ENCODE results near the gene ACTR5.

Gene ACTR5

DNA sequence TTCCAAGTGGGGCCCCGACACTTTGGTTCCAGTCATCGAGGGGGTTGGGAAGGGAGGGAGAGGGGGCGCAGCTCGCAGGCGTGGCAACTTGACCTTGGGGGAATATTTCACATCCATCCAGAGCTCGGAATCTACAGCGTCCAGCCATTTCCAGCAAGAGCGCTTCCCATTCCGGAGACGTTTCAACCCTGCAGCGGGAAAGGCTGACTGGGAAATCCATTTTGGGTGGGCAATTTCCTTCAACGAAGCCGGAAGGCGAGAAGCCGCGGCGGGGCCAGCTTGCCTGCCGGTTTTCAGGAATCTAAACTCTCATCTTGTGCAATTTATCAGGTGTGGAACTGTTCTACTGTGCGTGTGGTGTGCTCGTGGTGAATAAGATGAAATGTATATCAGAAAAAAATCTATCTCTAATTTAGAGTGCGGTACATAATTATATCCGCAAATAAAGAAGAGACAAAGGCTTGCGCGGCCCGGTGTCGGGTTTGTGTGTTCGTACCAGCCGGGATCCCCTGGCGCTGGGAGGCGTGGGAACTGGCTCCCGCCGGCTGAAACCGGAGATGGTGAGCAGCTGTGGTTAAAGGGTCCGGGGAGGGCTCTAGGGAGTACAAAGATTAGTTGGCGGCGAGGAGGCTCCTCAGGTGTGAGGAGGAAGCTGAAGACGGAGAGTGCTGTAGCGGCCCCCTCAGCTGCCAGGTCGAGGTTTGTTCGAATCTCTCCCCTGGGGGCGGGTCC is 19.2 kb upstream of the ACTR5 start:
- no peak for DNase-seq (ENCODE audit: low spot score)

DNA sequence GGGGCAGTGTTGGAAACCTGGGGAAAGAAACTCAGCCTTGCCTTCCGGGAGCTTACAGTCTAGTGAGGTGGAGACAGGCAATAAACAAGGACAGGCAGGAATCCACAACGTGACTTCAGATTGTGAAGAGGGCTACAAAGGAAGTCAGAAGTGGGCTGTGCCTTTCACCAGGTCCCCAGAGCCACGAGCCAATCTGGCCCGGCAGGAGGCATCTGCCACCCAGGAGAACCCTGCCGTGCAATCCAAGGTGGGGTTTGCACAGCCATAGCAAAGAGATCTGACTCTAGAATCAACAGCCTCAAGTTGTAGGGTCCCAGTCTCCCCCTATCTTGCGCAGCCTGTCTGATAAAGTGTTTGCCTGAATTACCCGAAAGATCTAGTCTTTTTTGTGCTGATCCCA is 18.5 kb upstream of the ACTR5 start:
- no peak for DNase-seq (ENCODE audit: low spot score)

DNA sequence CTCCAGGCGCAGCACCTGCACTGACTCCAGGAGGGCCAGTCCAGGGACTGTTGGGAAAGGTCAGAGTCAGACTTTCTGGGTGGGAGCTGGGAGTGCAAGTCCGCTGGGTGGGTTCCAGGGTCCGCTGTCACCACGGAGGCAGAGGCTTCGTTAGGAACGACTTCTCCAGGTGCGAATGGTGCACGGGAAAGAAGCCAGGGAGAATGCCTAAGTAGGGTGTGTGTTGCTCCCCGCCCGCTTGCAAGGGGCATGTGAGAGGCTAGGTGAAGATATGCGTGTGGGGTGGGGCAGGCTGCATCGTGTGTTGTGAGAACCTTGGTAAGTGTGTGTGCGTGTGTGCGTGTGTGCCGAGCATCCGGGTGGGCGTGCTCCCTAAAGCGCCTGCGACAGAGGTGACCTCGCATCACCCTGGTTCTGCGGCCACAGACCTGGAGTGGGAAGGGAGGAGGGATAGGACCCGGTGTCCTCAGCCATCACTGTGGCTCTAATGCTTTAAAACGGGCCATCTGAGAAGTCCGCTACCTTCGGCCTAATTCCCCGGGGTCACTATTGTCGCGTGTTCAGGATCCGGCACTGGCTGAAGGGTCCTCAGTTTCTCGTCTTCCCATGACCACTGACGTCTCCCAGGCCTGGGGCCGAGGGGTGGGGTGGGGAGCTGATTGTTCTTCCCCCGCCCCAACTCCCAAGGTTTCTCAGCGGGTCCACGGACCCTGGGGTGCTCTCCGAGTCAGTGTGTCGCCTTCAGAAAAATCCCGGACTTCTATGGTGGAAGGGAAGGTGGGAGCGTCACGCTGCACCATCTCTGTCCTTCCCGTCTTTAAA is 17.9 kb upstream of the ACTR5 start:
- DNase-seq (ENCODE audit: low spot score): no peak

DNA sequence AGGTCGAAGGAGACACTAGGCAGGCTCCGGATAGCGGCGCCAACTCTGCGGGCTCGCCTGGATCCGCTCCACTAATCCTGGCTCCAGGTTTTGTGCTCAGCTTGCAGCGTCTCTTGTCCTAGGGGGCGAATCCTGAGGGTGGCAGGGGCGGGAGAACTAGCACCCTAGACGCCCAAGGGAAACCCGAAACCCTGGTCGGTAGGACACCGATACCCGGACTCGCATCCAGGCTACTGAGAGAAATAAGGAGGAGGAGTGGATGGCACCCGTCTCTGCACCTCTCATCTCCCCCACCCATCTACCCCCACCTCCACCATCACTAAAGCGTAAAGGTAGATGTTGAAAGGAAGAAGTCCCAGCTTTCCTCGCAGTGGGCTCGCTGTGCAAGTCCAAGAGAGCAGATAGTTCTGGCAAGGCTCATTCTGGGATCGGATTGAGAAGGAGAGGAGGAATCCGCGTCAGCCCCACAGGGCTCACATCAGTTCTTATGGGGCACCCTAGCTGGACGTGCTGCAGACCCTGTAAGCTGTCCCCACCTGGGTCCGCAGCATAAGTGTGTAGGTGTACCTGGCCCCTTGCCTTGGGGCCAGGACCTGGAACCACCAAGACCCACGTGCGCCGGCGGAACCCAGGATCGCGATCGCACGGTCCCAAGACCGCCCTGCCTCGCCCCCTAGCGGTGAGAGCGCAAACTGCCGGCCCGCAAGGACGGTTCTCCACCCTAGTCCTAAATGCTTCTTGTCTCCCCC is 17.1 kb upstream of the ACTR5 start:
- peak; percentile 46 for DNase-seq (ENCODE audit: low spot score)

DNA sequence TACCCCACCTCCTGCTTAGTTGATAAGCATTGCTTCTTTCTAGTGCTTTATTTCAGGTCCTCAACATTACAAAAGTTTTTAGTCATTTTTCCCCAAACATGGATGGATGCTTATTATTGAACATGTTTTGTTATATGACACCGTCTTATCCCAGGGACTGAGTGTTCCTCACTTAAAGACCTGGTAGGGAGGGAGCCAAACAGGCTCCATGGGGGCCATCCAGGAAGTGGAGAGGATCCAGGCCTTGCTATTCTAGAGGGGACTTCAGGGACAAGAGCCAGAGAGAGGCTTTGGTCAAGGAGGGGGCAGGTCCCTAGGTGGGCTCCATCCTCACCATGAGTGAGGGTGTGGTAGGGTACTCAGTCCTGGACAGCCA is 16.5 kb upstream of the ACTR5 start:
- DNase-seq (ENCODE audit: low spot score): no peak

DNA sequence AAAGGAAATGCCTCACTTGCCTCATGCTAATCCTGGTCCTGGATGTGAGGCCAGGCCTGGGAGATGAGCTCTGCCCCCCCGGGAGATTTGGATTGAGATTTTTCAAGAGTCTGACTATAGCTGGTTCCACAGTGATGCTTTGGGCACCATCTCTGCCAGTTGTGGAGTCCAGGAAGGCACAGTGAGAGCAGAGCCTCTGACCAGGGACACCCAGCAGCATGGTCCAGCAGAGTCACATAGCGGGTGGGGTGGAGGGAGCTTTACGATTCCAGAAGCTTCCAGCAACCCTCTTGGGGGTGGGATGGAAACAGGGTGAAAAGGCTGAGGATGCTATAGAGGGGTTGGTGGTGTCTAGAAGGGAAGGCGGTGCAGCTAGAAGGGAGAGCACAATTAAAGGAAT is 15.3 kb upstream of the ACTR5 start:
- DNase-seq (ENCODE audit: low spot score): no peak

DNA sequence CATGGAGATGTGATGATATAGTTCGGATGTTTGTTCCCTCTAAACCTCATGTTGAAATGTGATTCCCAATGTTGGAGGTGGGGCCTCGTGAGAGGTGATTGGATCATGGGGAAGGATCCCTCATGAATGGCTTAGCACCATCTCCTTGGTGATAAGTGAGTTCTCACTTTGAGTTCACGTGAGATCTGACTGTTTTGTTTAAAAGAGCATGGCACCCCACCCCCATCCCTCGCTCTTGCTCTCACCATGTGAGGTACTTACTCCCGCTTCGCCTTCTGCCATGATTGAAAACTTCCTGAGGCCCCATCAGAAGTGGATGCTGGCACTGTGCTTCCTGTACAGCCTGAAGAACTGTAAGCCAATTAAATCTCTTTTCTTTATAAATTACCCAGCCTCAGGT is 13.1 kb upstream of the ACTR5 start:
- DNase-seq (ENCODE audit: low spot score): no peak

DNA sequence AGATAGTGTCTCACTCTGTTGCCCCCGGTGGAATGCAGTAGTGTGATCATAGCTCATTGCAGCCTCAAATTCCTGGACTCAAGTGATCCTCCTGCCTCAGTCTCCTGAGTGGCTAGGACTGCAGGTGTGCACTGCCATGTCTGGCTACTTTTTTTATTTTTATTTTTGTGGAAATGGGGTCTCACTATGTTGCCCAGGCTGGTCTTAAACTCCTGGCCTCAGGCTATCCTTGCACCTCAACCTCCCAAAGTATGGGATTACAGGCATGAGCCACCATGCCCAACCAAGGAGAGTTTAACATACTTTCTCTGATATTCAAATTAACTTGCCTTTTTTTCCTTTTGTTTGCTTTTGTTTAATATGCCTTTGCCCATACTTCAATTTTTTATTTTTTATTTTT is 10.4 kb upstream of the ACTR5 start:
- DNase-seq (ENCODE audit: low spot score): no peak

DNA sequence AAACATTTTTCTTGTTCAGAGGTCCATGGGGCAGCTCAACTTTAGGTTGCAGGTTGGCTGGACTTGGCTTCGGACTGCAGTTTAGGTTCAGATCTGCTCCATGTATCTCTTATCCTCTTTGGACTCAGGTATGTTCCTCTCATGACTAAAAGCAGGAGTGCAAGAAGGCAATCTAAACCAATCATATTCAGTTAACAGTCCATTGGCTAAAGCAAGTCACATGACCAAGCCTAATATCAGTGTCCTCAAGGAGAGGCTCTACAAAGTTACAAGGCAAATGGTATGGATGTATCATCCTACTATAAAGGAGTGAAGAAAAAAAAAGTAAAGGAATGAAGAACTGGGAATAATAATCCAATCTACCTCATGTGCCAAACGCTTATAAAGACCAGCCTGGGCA is 2.5 kb upstream of the ACTR5 start:
- no peak for DNase-seq (ENCODE audit: low spot score)

DNA sequence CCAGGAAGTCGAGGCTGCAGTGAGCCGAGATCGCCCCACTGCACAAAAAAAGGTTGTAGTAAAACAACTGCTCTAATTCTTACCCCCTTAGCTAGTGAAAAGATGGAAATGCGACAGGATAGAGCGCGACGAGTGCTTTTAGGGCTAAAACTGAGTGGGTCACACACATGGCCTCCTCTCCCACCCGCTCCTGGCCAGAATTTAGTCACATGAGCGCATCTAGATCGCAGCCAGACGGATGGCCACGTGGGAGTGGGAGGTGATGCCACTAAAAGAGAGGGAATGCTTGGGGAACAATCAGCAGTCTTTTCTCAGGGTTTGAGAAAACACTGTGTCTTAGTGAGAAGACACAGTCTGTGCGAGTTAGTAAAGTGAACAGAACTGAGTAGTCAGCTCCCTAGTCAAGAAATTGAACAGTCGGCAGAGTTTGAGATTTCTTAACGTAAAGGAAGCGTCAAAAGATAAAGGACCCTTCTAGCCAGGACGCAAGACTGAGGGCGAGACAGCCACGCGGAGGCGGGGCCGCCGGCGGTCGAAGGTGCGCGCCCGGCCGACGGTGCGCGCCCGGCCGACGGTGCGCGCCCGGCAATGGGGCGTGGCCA is 664 bp upstream of the ACTR5 start:
- DNase-seq (ENCODE audit: low spot score): no peak

DNA sequence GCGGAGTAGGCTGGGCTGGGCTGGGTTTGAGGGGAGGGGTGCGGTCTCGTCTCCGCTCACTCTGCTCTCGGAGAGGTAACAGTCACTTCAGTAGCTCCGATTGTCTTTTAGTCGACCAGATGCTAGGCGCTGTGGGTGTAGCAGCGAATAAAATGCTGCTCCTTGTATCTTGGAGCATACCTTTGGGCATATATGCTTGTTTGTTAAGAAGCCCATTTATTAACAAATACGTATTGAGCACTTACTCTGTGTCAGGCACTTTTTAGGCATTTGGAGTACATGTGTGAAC is 545 bp downstream of the ACTR5 start:
- DNase-seq (ENCODE audit: low spot score): peak; percentile 50

DNA sequence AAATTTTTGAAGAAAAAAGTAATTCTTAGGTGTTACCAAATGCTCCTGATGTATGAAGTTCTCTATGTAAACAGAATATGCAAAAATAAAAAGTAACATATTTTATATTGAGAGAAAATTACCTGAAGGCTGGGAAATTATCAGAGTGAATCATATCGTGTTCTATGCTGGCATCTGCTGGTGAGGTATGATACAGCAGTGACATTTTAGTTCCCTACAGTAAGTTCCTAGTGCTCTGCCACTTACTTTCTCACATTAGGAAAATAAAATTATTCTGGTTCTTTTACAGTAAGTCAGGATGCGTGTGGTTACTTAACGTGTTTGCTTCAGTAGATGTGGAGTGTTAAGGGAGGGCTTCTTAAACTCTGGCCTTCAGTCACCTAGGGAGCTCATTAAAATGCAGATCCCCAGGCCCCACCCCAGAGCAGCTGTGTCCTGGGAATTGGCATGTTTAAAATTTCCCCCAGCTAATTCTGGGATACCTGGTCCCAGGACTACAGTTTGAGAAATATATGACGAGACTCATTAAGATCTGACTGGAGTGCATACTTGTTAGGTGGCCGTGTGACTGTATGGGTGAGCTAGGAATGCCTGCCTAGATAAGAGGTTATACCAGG is 3.2 kb downstream of the ACTR5 start:
- DNase-seq (ENCODE audit: low spot score): peak; percentile 61

DNA sequence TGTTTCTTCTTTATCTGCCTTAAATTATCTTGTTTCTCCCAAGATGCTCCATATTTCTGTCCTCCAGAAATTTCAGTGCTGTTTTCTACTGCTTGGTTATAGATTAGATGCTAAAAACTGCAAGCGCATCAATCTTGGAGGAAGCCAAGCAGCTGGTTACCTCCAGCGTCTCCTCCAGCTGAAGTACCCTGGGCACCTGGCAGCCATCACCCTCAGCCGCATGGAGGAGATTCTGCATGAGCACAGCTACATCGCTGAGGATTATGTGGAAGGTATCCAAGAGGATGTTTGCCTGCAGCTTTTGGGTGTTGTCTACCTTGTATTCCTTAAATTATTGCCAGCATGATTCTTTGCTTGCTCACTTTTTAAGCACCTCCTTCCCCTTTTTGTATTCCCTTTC is 3.8 kb downstream of the ACTR5 start:
- no peak for DNase-seq (ENCODE audit: low spot score)

DNA sequence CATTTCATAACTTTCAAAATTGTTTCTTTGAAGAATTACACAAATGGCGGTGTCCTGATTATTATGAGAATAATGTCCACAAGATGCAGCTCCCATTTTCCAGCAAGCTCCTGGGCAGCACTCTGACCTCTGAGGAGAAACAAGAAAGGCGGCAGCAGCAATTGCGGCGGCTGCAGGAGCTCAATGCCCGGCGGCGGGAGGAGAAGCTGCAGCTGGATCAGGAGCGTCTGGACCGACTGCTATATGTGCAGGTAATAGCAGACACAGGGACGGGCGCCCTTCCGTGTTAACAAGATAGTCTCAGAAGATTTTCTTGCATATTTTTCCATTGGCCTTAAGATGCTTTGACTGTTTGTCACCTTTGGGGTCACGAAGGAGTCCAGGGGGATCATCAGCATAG is 6.7 kb downstream of the ACTR5 start:
- no peak for DNase-seq (ENCODE audit: low spot score)

DNA sequence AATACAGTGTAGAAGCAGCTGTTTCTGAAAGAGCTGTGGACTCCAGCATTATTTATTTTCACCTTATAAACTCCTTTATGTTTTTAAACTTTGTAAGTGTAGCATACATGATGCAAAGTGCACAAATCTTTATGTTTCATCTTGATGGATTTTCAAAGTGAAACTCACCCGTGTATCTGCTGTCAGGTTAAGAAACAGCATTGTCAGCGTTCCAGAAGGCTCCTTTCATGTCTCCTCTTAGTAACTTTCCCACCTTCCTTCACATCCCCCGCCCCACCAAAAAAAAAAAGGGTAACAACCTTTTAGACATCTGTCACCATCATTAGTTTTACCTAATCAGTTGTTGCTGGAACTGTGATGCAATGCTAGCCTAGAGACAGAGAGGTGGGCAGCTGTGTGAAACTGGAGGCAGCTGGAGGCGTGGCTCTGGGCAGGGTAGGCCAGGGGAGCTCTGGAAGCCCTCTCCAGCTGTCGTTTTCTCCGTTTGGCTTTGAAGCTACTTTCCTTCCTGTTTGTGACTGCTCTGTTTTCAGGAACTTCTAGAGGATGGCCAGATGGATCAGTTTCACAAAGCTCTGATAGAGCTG is 7.2 kb downstream of the ACTR5 start:
- no peak for DNase-seq (ENCODE audit: low spot score)

DNA sequence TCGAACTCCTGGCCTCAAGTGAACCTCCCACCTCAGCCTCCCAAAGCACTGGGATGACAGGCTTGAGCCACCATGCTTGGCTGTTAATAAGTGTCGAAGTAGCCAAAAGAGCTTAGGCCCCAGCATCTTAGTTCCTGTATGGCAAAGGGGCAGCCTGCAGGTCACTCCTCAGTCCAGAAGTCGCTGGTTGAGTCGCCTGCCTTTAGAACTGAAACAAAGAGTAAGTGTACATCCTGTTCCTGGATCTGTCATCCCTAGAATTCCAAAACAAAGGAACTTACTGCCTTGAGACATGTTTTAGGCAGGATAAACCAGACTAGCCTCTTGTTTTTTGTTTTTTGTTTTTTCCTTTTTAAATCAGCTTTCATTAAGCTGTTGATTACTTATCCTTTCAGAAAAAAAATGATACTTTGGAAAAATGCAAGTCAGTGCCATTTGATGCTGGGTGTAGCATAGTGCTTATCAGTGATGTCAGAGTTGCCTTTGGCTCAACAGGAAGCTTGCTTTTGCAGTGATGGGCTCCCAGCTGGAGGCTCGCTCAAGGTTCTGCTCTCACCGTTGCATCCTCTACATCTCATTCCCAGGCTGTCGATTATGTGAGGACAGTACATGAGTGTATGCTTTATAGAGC is 9.0 kb downstream of the ACTR5 start:
- no peak for DNase-seq (ENCODE audit: low spot score)

DNA sequence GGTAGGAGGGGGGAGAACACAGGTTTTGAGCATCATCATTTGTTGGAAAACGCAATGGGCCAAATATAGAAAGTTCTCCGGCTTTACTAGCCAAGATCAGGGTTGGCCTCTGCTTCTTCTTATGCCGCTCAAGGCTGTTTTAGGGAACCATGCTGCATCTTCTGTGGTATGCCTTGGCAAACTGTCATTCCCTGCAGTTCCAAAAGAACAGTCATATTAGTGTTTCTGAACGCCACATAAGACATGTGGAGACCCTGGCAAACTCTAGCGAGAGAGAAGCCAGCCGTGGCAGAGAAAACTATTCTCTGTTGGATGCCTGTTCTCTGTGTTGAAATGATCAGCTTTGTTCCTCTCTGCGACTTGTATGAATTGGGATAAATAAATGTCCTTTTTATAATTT is 10.8 kb downstream of the ACTR5 start:
- no peak for DNase-seq (ENCODE audit: low spot score)

DNA sequence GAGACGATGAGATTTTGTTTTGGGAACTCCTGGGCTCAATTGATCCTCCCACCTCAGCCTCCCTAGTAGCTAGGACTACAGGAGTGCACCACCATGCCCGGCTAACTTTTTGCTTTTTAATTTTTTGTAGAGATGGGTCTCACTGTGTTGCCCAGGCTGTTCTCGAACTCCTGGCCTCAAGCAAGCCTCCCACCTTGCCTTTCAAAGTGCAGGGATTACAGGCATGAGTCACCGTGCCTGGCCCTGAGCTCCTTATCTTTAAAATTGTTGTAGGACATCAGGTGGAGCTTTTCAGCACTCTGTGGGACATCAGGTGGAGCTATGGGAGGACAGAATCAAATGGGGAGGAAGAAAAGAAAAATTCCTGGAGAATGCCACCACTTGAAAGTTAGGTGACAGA is 12.7 kb downstream of the ACTR5 start:
- no peak for DNase-seq (ENCODE audit: low spot score)

DNA sequence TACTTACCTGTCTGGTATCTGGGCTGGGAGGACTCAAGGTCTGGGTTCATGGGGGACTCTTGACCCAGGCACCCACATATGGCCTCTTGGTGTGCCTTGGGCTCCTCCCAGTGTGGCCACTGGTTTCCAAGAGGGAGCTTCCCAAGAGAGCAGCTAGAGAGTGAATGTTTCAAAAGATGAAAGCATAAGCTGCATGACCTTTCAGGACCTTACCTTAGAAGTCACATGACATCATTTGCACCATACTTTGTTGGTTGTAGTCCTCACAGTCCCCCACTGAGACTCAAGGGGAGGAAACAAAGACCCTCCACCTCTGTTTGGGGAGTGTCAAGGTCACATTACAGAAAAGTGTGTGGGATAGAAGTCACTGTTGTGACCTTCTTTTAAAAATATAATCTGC is 13.9 kb downstream of the ACTR5 start:
- no peak for DNase-seq (ENCODE audit: low spot score)

DNA sequence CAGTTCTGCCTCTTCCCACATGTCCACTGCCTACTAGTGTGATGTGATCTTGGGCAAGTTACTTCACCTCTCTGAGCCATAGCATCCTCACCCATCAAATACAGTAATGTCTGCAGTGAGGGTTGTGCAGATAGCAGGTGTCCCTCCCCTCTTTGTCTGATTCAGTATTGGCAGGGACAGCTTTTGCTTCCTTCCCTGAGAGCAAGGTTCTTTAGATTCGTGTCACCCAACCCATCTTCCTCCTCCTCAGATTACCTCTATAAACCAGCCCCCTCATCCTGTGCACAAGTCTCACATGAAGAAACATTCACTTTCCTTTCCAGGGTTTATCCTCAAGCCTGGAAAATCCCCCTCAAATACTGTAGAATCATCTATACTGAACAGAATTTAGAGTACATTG is 15.4 kb downstream of the ACTR5 start:
- DNase-seq (ENCODE audit: low spot score): no peak

DNA sequence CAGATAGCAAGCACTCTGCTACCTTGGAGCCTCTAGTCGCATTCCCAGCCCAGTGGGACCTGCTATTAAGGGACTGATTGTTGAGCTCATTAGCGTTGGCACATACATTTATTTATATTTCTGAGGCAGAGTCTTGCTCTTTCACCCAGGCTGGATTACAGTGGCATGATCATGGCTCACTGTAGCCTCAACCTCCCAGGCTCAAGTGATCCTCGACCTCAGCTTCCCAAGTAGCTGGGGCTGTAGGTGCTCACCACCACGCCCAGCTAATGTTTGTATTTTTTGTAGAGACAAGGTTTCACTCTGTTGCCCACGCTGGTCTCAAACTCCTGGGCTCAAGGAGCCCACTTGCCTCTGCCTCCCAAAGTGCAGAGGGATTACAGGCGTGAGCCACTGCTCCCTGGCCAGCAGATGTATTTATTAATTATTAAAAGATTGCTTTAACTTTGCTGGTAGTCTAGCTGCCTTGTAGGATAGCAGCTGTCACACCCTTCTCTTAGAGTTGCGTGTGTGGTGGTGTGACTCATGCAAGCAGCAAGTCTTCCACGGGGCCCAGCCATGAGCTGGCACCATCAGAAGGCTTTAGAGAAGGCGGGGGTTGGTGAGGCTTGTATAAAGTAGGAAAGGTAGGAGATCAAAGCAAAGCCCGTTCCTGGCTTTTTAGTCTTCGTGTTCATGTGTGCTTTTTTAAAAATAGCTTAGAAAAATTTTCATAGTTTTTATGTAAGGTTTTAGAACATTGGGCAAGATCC is 16.5 kb downstream of the ACTR5 start:
- no peak for DNase-seq (ENCODE audit: low spot score)
